GM12892 (cell line): ENCODE results near the gene SSBP4.

Experiments used
- DNase-seq: peaks from one replicate; pipeline ENCODE4 v3.0.0; 2011; ENCODE audit not compliant: insufficient read length
- FAIRE-seq: peaks from 2 replicates; lab custom pipeline; 2011; peaks lifted over from hg19 to GRCh38; lab: Jason Lieb, UNC
- POLR2A ChIP-seq: IDR thresholded peaks from 2 replicates; pipeline ENCODE4 v1.6.1; 2011; ENCODE audit warnings: low read depth, low read length, control low read depth
- POLR2AphosphoS5 ChIP-seq: IDR thresholded peaks from 2 replicates; pipeline ENCODE4 v1.6.1; 2011; ENCODE audit warnings: low read depth, low read length, control low read depth
- TAF1 ChIP-seq: IDR thresholded peaks from 2 replicates; pipeline ENCODE4 v1.6.1; 2011; ENCODE audit warnings: low read depth, mild to moderate bottlenecking, control low read depth, low read length, borderline replicate concordance

The SSBP4 gene

DNA sequence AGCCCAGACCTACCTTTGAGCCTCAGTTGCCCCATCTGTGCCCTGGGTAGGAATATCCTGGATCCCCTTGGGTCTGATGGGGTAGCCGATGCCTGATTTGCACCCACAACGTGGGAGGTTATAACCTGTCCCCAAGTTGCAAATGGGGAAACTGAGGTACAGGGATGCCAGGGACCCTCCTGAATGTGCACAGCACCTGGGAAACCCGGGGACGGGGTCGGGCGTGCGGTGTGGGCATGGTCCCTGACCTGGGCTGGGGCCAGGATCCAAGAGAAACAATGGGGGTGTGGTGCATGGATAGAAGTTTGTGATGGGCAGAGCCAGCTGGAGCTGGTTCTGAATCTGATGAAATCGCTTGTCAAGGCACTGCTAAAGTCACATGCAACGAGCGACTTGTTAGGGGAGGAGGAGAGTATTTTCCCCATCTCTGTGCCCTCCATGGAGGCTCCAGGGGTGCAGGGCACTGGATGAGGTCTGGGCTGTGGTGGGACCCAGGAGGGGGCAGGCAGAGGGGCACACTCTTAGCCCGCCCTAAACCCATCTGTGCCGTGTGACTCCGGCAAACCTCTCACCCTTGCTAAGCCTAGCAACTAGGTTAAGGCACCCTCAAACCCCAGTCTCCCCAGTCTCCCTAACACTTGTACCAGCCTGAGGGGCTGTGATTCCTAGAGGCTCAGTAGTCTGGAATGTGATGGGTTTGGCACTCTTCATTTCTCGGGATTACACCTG, 32.5 kb upstream of the SSBP4 start:
- TF ChIP-seq TAF1: no peak
- TF ChIP-seq POLR2AphosphoS5: no peak
- TF ChIP-seq POLR2A: no peak
- no peak for DNase-seq
- no peak for FAIRE-seq

- DNase-seq (peak; percentile 94), FAIRE-seq (peak; percentile 91)
- TF ChIP-seq POLR2AphosphoS5 (no peak), TAF1 (no peak), POLR2A (no peak)
Observed at GRCh38 chr19:18388100-18388959, 30.9 kb upstream of the SSBP4 start.

- DNase-seq (no peak), FAIRE-seq (no peak)
- TF ChIP-seq TAF1: no peak
- no peak for TF ChIP-seq POLR2A
- no peak for TF ChIP-seq POLR2AphosphoS5
Observed at GRCh38 chr19:18388960-18389725, 30.1 kb upstream of the SSBP4 start.

DNA sequence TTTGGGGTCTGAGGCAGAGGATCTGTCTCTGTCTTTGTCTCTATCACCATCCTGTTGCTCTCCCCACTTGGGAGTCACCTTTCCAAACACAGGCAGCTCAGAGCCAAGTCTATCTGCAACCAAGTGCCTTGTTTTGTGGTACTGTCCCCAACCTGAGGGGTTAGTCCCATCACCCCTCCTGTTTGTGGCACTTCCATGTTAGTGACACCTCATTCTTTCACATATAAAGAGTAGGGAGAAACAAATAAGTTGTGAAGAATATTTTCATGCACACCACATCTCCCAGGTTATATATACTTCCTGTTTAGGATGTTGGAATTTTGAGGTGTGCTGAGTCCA, 29.5 kb upstream of the SSBP4 start:
- FAIRE-seq: no peak
- DNase-seq: no peak
- TF ChIP-seq POLR2A (no peak), POLR2AphosphoS5 (no peak), TAF1 (no peak)

GRCh38 chr19:18390065-18390907, 28.9 kb upstream of the SSBP4 start:
- FAIRE-seq: no peak
- DNase-seq: no peak
- no peak for TF ChIP-seq TAF1
- TF ChIP-seq POLR2A: no peak
- TF ChIP-seq POLR2AphosphoS5: no peak

GRCh38 chr19:18391509-18392075, 27.6 kb upstream of the SSBP4 start:
- DNase-seq: no peak
- FAIRE-seq: no peak
- TF ChIP-seq POLR2AphosphoS5: no peak
- no peak for TF ChIP-seq POLR2A

DNA sequence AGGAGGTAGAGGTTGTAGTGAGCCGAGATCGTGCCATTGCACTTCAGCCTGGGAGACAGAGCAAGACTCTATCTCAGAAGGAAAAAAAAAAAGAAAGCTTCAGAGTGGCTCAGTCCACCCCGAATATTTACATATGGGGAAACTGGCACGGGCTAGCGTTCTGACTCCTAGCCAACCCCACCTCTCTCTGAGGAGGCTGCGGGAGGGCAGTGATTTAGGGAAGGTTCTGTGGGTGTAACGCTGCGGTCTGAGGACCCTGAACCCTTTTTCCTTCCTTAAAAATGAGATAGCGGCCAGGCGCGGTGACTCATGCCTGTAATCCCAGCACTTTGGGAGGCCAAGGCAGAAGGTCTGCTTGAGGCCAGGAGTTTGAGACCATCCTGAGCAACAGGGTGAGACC, 26.8 kb upstream of the SSBP4 start:
- no peak for DNase-seq
- no peak for FAIRE-seq
- no peak for TF ChIP-seq POLR2A
- no peak for TF ChIP-seq TAF1
- TF ChIP-seq POLR2AphosphoS5: no peak

GRCh38 chr19:18392926-18393325, 26.3 kb upstream of the SSBP4 start:
- no peak for DNase-seq
- TF ChIP-seq TAF1 (no peak), POLR2AphosphoS5 (no peak), POLR2A (no peak)
- FAIRE-seq: no peak

DNA sequence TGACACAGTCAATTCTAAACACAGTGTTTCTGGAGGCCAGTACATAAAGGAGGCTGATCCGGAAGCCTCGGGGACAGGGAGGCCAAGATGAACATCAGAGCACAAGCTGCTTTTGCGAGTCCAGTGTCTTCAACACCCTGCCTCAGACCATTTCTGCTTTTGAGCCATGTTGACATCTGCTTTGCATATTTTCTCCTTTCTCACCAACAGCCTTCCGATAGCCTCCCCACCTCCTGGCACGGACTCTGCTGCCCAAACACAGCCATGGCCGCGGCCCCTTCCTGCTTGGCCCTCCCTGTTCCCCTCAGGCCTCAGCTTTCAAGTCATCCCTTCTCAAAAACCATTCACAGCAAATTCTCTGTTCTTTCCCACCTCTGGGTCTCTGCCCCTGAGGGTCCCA, 25.4 kb upstream of the SSBP4 start:
- DNase-seq (no peak), FAIRE-seq (peak; percentile 80)

GRCh38 chr19:18396471-18397241, 22.5 kb upstream of the SSBP4 start:
- FAIRE-seq: no peak
- no peak for DNase-seq
- TF ChIP-seq TAF1 (no peak), POLR2AphosphoS5 (no peak), POLR2A (no peak)

More for the DNA sequence above, 25.4 kb upstream of the SSBP4 start:
- no peak for TF ChIP-seq TAF1
- no peak for TF ChIP-seq POLR2AphosphoS5
- no peak for TF ChIP-seq POLR2A
